ENCODE results near the gene ANKS1A. TPM values are rescaled to one million over a fixed set of nuclear protein-coding genes. Genes with fewer than 3 reads are reported as not detected.

Gene ANKS1A
- total RNA-seq, 8 experiments from 2014 or later = 19.7 to 46.3 (median 30.9) TPM

GRCh38 chr6:35073766-35074471 lies 184.9 kb downstream of the ANKS1A start:
- Histone ChIP-seq H3K27ac (no peak overlapping the region), H3K4me1 (replicated peaks in 1 of 2) (no peaks in the 10 kb centered on the region), H3K4me3 (no peak overlapping the region)
- 76 to 100% (median 90%) methylated on average over 2 to 9 of the region's 20 CpGs; no CpG with 5 or more reads in 1 of the 10 experiments for WGBS, 10 experiments
- in situ Hi-C loops (cut with MboI; ENCODE audit: low pct_unique_long_range_greater_than_20kb in 2 of 9, low sequenced_read_pairs in 9 of 9, unreplicated experiment in 9 of 9) = no loop called here
- ATAC-seq (replicated peaks in 6 of 8) = no peak

- 60 to 100% (median 76%) methylated on average over 2 to 14 of the region's 17 CpGs; no CpG with 5 or more reads in 2 of the 10 experiments for WGBS, 10 experiments
- no peak for ATAC-seq (replicated peaks in 6 of 8)
- Histone ChIP-seq H3K4me3 (no peak overlapping the region), H3K27ac (no peak overlapping the region), H3K4me1 (replicated peaks in 1 of 2) (no peaks in the 10 kb centered on the region)
- in situ Hi-C loops (cut with MboI; ENCODE audit: low pct_unique_long_range_greater_than_20kb in 2 of 9, low sequenced_read_pairs in 9 of 9, unreplicated experiment in 9 of 9) = no loop called here
Observed at GRCh38 chr6:35076997-35077712, 188.1 kb downstream of the ANKS1A start.

- Histone ChIP-seq H3K4me3 (no peak overlapping the region), H3K4me1 (replicated peaks in 1 of 2) (no peaks in the 10 kb centered on the region), H3K27ac (no peak overlapping the region)
- 57 to 100% (median 83%) methylated on average over 1 to 4 of the region's 11 CpGs; no CpG with 5 or more reads in 4 of the 10 experiments for WGBS, 10 experiments
- ATAC-seq (replicated peaks in 6 of 8) = no peak
- in situ Hi-C loops (cut with MboI; ENCODE audit: low pct_unique_long_range_greater_than_20kb in 2 of 9, low sequenced_read_pairs in 9 of 9, unreplicated experiment in 9 of 9) = no loop called here
Observed at GRCh38 chr6:35077713-35078105, 188.7 kb downstream of the ANKS1A start.

- WGBS, 10 experiments = 97 to 100% (median 100%) methylated on average over 1 to 12 of the region's 20 CpGs; no CpG with 5 or more reads in 5 of the 10 experiments
- H3K4me1 ChIP-seq (replicated peaks in 1 of 2) = no peaks in the 10 kb centered on the region
- ATAC-seq (replicated peaks in 6 of 8) = no peak
Observed at GRCh38 chr6:35078226-35078850, 189.3 kb downstream of the ANKS1A start.

GRCh38 chr6:35078896-35079295 lies 189.8 kb downstream of the ANKS1A start:
- no peak overlapping the region for H3K27ac ChIP-seq
- no peak for ATAC-seq (replicated peaks in 6 of 8)
- in situ Hi-C loops (cut with MboI; ENCODE audit: low pct_unique_long_range_greater_than_20kb in 2 of 9, low sequenced_read_pairs in 9 of 9, unreplicated experiment in 9 of 9) = no loop called here
- 96 to 100% (median 98%) methylated on average over 1 to 4 of the region's 11 CpGs; no CpG with 5 or more reads in 6 of the 10 experiments for WGBS, 10 experiments
- H3K4me3 ChIP-seq = no peak overlapping the region
- no peaks in the 10 kb centered on the region for H3K4me1 ChIP-seq (replicated peaks in 1 of 2)

More at GRCh38 chr6:35078226-35078850, 189.3 kb downstream of the ANKS1A start:
- Histone ChIP-seq H3K27ac (no peak overlapping the region), H3K4me3 (no peak overlapping the region)
- in situ Hi-C loops (cut with MboI; ENCODE audit: low pct_unique_long_range_greater_than_20kb in 2 of 9, low sequenced_read_pairs in 9 of 9, unreplicated experiment in 9 of 9) = no loop called here

GRCh38 chr6:35079311-35080000 lies 190.4 kb downstream of the ANKS1A start:
- Histone ChIP-seq H3K4me3 (no peak overlapping the region), H3K27ac (no peak overlapping the region), H3K4me1 (replicated peaks in 1 of 2) (no peaks in the 10 kb centered on the region)
- in situ Hi-C loops (cut with MboI; ENCODE audit: low pct_unique_long_range_greater_than_20kb in 2 of 9, low sequenced_read_pairs in 9 of 9, unreplicated experiment in 9 of 9) = no loop called here
- 94 to 100% (median 96%) methylated on average over 1 to 14 of the region's 23 CpGs; no CpG with 5 or more reads in 6 of the 10 experiments for WGBS, 10 experiments
- ATAC-seq (replicated peaks in 6 of 8) = no peak

GRCh38 chr6:35080016-35080680 lies 191.1 kb downstream of the ANKS1A start:
- Histone ChIP-seq H3K4me1 (replicated peaks in 1 of 2) (no peaks in the 10 kb centered on the region), H3K27ac (no peak overlapping the region), H3K4me3 (no peak overlapping the region)
- WGBS, 10 experiments = 60 to 90% (median 83%) methylated on average over 2 to 6 of the region's 13 CpGs; no CpG with 5 or more reads in 5 of the 10 experiments
- in situ Hi-C loops (cut with MboI; ENCODE audit: low pct_unique_long_range_greater_than_20kb in 2 of 9, low sequenced_read_pairs in 9 of 9, unreplicated experiment in 9 of 9) = no loop called here
- no peak for ATAC-seq (replicated peaks in 6 of 8)

- Histone ChIP-seq H3K4me1 (replicated peaks in 1 of 2) (no peaks in the 10 kb centered on the region), H3K27ac (no peak overlapping the region), H3K4me3 (no peak overlapping the region)
- ATAC-seq (replicated peaks in 6 of 8) = no peak
- 40 to 100% (median 80%) methylated on average over 1 to 4 of the region's 21 CpGs; no CpG with 5 or more reads in 5 of the 10 experiments for WGBS, 10 experiments
- in situ Hi-C loops (cut with MboI; ENCODE audit: low pct_unique_long_range_greater_than_20kb in 2 of 9, low sequenced_read_pairs in 9 of 9, unreplicated experiment in 9 of 9) = no loop called here
Observed at GRCh38 chr6:35080821-35081425, 191.9 kb downstream of the ANKS1A start.

- in situ Hi-C loops (cut with MboI; ENCODE audit: low pct_unique_long_range_greater_than_20kb in 2 of 9, low sequenced_read_pairs in 9 of 9, unreplicated experiment in 9 of 9) = no loop called here
- no peak for ATAC-seq (replicated peaks in 6 of 8)
- H3K27ac ChIP-seq = no peak overlapping the region
- 0 to 100% (median 71%) methylated on average over 1 to 8 of the region's 13 CpGs; no CpG with 5 or more reads in 3 of the 10 experiments for WGBS, 10 experiments
- no peaks in the 10 kb centered on the region for H3K4me1 ChIP-seq (replicated peaks in 1 of 2)
- H3K4me3 ChIP-seq = no peak overlapping the region
Observed at GRCh38 chr6:35081426-35081851, 192.4 kb downstream of the ANKS1A start.

GRCh38 chr6:35082046-35082732 lies 193.1 kb downstream of the ANKS1A start:
- Histone ChIP-seq H3K4me1 (replicated peaks in 1 of 2) (no peaks in the 10 kb centered on the region), H3K4me3 (no peak overlapping the region), H3K27ac (no peak overlapping the region)
- ATAC-seq (replicated peaks in 6 of 8) = peak in 3 of 8 experiments; percentile 8 to 27 (median 11)
- 76 to 100% (median 94%) methylated on average over 1 to 8 of the region's 19 CpGs; no CpG with 5 or more reads in 2 of the 10 experiments for WGBS, 10 experiments
- in situ Hi-C loops (cut with MboI; ENCODE audit: low pct_unique_long_range_greater_than_20kb in 2 of 9, low sequenced_read_pairs in 9 of 9, unreplicated experiment in 9 of 9) = no loop called here

- in situ Hi-C loops (cut with MboI; ENCODE audit: low pct_unique_long_range_greater_than_20kb in 2 of 9, low sequenced_read_pairs in 9 of 9, unreplicated experiment in 9 of 9) = no loop called here
- no peak overlapping the region for H3K27ac ChIP-seq
- H3K4me1 ChIP-seq (replicated peaks in 1 of 2) = no peaks in the 10 kb centered on the region
- ATAC-seq (replicated peaks in 6 of 8) = no peak
- 67 to 100% (median 100%) methylated on average over 1 to 4 of the region's 13 CpGs; no CpG with 5 or more reads in 6 of the 10 experiments for WGBS, 10 experiments
- H3K4me3 ChIP-seq = no peak overlapping the region
Observed at GRCh38 chr6:35082733-35083403, 193.8 kb downstream of the ANKS1A start.
